H9 (cell line): ENCODE data around the gene CCNJL. TPM values are rescaled to one million over a fixed set of nuclear protein-coding genes. Genes with fewer than 3 reads are reported as not detected.
A peak's percentile ranks its signal among the peaks of the same experiment; 100 is the strongest.

ENCODE experiments used
- DNase-seq: peaks from one replicate; pipeline ENCODE4 v3.0.0-alpha.2; 2017
- H2AFZ ChIP-seq: one replicate; pipeline ENCODE4 v1.6.1; 2013; ENCODE audit warnings: mild to moderate bottlenecking, low read length, control low read depth, moderate library complexity
- H2AK5ac ChIP-seq: 2 replicates; pipeline ENCODE4 v1.6.1; 2013; ENCODE audit warnings: low read length, control low read depth, mixed read lengths; ENCODE audit not compliant: insufficient read length
- H2BK120ac ChIP-seq: one replicate; pipeline ENCODE4 v1.6.1; 2013; ENCODE audit warnings: low read depth, mild to moderate bottlenecking, low read length, control low read depth, inconsistent platforms; ENCODE audit not compliant: poor library complexity, severe bottlenecking
- H2BK12ac ChIP-seq: 2 replicates; pipeline ENCODE4 v1.6.1; 2013; ENCODE audit warnings: low read length, control low read depth, mixed read lengths, low read depth; ENCODE audit not compliant: insufficient read length
- H2BK15ac ChIP-seq: 2 replicates; pipeline ENCODE4 v1.6.1; 2013; ENCODE audit warnings: low read depth, low read length, control low read depth
- H2BK20ac ChIP-seq: one replicate; pipeline ENCODE4 v1.6.1; 2013; ENCODE audit warnings: low read depth, mild to moderate bottlenecking, low read length, control low read depth, inconsistent platforms; ENCODE audit not compliant: poor library complexity, severe bottlenecking
- H2BK5ac ChIP-seq: 2 replicates; pipeline ENCODE4 v1.6.1; 2013; ENCODE audit warnings: low read length, control low read depth, mixed read lengths; ENCODE audit not compliant: insufficient read length
- H3K14ac ChIP-seq: 2 replicates; pipeline ENCODE4 v1.6.1; 2013; ENCODE audit warnings: low read length, control low read depth; ENCODE audit not compliant: insufficient read depth
- H3K18ac ChIP-seq: 2 replicates; pipeline ENCODE4 v1.6.1; 2013; ENCODE audit warnings: low read depth, mild to moderate bottlenecking, mixed read lengths, low read length, control low read depth; ENCODE audit not compliant: insufficient read length
- H3K23ac ChIP-seq: 2 replicates; pipeline ENCODE4 v1.6.1; 2013; ENCODE audit warnings: low read length, control low read depth, mixed read lengths, low read depth; ENCODE audit not compliant: insufficient read length
- H3K23me2 ChIP-seq: 2 replicates; pipeline ENCODE4 v1.6.1; 2013; ENCODE audit warnings: low read depth, mild to moderate bottlenecking, mixed read lengths, low read length, control low read depth; ENCODE audit not compliant: insufficient read length, poor library complexity, severe bottlenecking
- H3K27ac ChIP-seq: 2 replicates; pipeline ENCODE4 v1.5.1; 2013; ENCODE audit warnings: low read length, control low read depth, mixed read lengths, low read depth; ENCODE audit not compliant: insufficient read length
- H3K27me3 ChIP-seq: 2 replicates; pipeline ENCODE4 v1.6.1; 2013; ENCODE audit warnings: low read length, control low read depth, inconsistent platforms; ENCODE audit not compliant: insufficient read depth
- H3K4ac ChIP-seq: 2 replicates; pipeline ENCODE4 v1.6.1; 2013; ENCODE audit warnings: low read depth, mild to moderate bottlenecking, control low read depth, inconsistent platforms, low read length, moderate library complexity
- H3K4me1 ChIP-seq: 2 replicates; pipeline ENCODE4 v1.6.1; 2013; ENCODE audit warnings: low read length, control low read depth, inconsistent platforms; ENCODE audit not compliant: insufficient read depth
- H3K4me2 ChIP-seq: 2 replicates; pipeline ENCODE4 v1.6.1; 2013; ENCODE audit warnings: low read length, control low read depth, mixed read lengths; ENCODE audit not compliant: insufficient read length, insufficient read depth
- H3K56ac ChIP-seq: 2 replicates; pipeline ENCODE4 v1.6.1; 2013; ENCODE audit warnings: low read depth, mild to moderate bottlenecking, mixed read lengths, low read length, control low read depth; ENCODE audit not compliant: insufficient read length
- H3K79me1 ChIP-seq: 2 replicates; pipeline ENCODE4 v1.6.1; 2013; ENCODE audit warnings: low read depth, mild to moderate bottlenecking, moderate library complexity, low read length, control low read depth, inconsistent platforms; ENCODE audit not compliant: insufficient read depth, poor library complexity, severe bottlenecking
- H3K79me2 ChIP-seq: 2 replicates; pipeline ENCODE4 v1.6.1; 2013; ENCODE audit warnings: low read length, control low read depth, inconsistent platforms; ENCODE audit not compliant: insufficient read depth
- H3K9ac ChIP-seq: 2 replicates; pipeline ENCODE4 v1.6.1; 2013; ENCODE audit warnings: low read length, control low read depth, mixed read lengths; ENCODE audit not compliant: insufficient read length; ENCODE audit errors: extremely low read depth
- H3K9me3 ChIP-seq: one replicate; pipeline ENCODE4 v1.6.1; 2013; ENCODE audit warnings: low read depth, low read length, inconsistent platforms; ENCODE audit not compliant: control insufficient read depth
- H3T11ph ChIP-seq: one replicate; pipeline ENCODE4 v1.6.1; 2013; ENCODE audit warnings: mild to moderate bottlenecking, low read length, control low read depth, inconsistent platforms
- H4K20me1 ChIP-seq: one replicate; pipeline ENCODE4 v1.6.1; 2013; ENCODE audit not compliant: control insufficient read depth, insufficient read length, insufficient read depth
- H4K5ac ChIP-seq: 2 replicates; pipeline ENCODE4 v1.6.1; 2013; ENCODE audit warnings: low read depth, mild to moderate bottlenecking, mixed read lengths, low read length, control low read depth; ENCODE audit not compliant: insufficient read length
- H4K8ac ChIP-seq: replicated peaks from 2 replicates; pipeline ENCODE4 v1.6.1; 2013; ENCODE audit warnings: low read length, control low read depth, mixed read lengths, low read depth; ENCODE audit not compliant: insufficient read length
- H4K91ac ChIP-seq: 2 replicates; pipeline ENCODE4 v1.6.1; 2013; ENCODE audit warnings: low read depth, mild to moderate bottlenecking, moderate library complexity, mixed read lengths, low read length, control low read depth; ENCODE audit not compliant: insufficient read length
- H3K27ac Mint-ChIP-seq, 3 experiments: 2 replicates in 2 of 3; 3 replicates in 1 of 3; pipeline ENCODE4 v1.8.0; 2020 to 2021; ENCODE audit warnings: mixed read lengths in 3 of 3, mild to moderate bottlenecking in 1 of 3, moderate library complexity in 1 of 3
- H3K27me3 Mint-ChIP-seq: 2 replicates; pipeline ENCODE4 v1.8.0; 2021; ENCODE audit warnings: low read depth, mild to moderate bottlenecking, moderate library complexity, mixed read lengths
- H3K36me3 Mint-ChIP-seq, 3 experiments: 2 replicates in 2 of 3; 3 replicates in 1 of 3; pipeline ENCODE4 v1.8.0; 2020 to 2021; ENCODE audit warnings: low read depth in 3 of 3, mixed read lengths in 3 of 3; ENCODE audit not compliant: insufficient read depth in 1 of 3
- H3K4me1 Mint-ChIP-seq, 2 experiments: 2 replicates each; pipeline ENCODE4 v1.8.0; 2020; ENCODE audit warnings: mixed read lengths in 2 of 2
- H3K4me3 Mint-ChIP-seq, 2 experiments: 2 replicates in 1 of 2; 3 replicates in 1 of 2; pipeline ENCODE4 v1.8.0; 2020 to 2021; ENCODE audit warnings: mild to moderate bottlenecking in 2 of 2, mixed read lengths in 2 of 2, moderate library complexity in 1 of 2
- H3K9me3 Mint-ChIP-seq, 2 experiments: 2 replicates in 1 of 2; 3 replicates in 1 of 2; pipeline ENCODE4 v1.8.0; 2020; ENCODE audit warnings: mild to moderate bottlenecking in 2 of 2, mixed read lengths in 2 of 2, moderate library complexity in 1 of 2
- CTCF ChIP-seq: fragments of 200-600 bp; sonication (generic); conservative IDR thresholded peaks from 3 replicates; pipeline ENCODE4 v1.8.0; 2021; ENCODE audit warnings: antibody characterized with exemption, mild to moderate bottlenecking
- WGBS: extraction: QIAGEN DNeasy Blood & Tissue Kit; methylation state at CpG from one replicate; pipeline ENCODE4 v1.1.7; 2013; ENCODE audit warnings: missing lambda C conversion rate, low lambda C conversion rate, mixed read lengths; ENCODE audit not compliant: insufficient read length; ENCODE audit errors: extremely low coverage; 5-methylcytosine and 5-hydroxymethylcytosine counted together
- total RNA-seq: library from RNA; stranded (reverse); gene quantifications from 2 replicates; pipeline ENCODE4 v1.2.1, GENCODE V29; 2021

The CCNJL gene
- total RNA-seq, 1 experiment from 2014 or later, result 26.9 TPM

DNA sequence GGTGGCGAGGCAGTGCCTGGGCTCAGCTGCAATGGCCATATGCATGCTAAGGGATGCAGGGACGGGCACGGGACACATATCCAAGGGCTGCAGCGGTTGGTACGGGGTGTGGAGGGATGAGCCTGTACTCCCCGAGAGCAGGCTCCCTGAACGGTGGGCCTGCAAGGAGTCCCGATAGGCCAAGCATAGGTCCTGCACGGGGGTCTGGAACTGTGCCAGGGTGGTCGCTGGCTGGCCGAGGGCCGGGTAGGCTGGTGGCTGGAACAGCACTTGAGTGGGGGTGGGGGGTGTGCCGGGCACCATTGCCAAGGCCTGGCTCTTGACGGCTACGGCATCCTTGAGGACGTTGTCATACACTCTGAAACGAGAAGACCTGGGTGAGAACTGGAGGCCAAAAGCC is 58.9 kb downstream of the CCNJL start:
- DNase-seq, result no peak
- no peak overlapping the region for H2AFZ ChIP-seq
- no peak overlapping the region for H3T11ph ChIP-seq
- no peak overlapping the region for H4K91ac ChIP-seq
- no peak overlapping the region for H2BK5ac ChIP-seq
- H3K4me1 ChIP-seq, result no peaks in the 10 kb centered on the region
- H3K4ac ChIP-seq, result no peak overlapping the region
- Mint-ChIP-seq H3K27ac (peak overlapping the region in 1 of 3 experiments; percentile 71; a peak in 1 of 7 replicates), H3K27me3 (no peaks in the 10 kb centered on the region; the same call in 1 of the 2 replicates), H3K36me3 (peaks cover 34 to 71% (median 54%) of the 10 kb centered on the region in 3 experiments; a peak in 6 of 7 replicates), H3K4me3 (no peak overlapping the region), H3K4me1 (peaks cover 6 to 8% of the 10 kb centered on the region in 2 experiments), H3K9me3 (no peaks in the 10 kb centered on the region)
- H3K27me3 ChIP-seq, result no peaks in the 10 kb centered on the region
- H2AK5ac ChIP-seq, result no peak overlapping the region
- no peak overlapping the region for H3K23ac ChIP-seq
- no peak overlapping the region for H3K56ac ChIP-seq
- no peak overlapping the region for H3K14ac ChIP-seq
- no peak overlapping the region for H2BK15ac ChIP-seq
- H3K79me2 ChIP-seq, result no peaks in the 10 kb centered on the region
- no peak overlapping the region for H4K5ac ChIP-seq
- no peak overlapping the region for H3K27ac ChIP-seq
- H3K23me2 ChIP-seq, result no peaks in the 10 kb centered on the region
- H4K20me1 ChIP-seq, result no peaks in the 10 kb centered on the region
- H3K18ac ChIP-seq, result no peak overlapping the region
- no peaks in the 10 kb centered on the region for H3K79me1 ChIP-seq
- TF ChIP-seq CTCF, result no peak
- H3K9ac ChIP-seq, result no peak overlapping the region
- H2BK120ac ChIP-seq, result no peak overlapping the region
- no peaks in the 10 kb centered on the region for H3K9me3 ChIP-seq
- no CpG with 5 or more reads among the region's 17 CpGs for WGBS
- no peak overlapping the region for H2BK20ac ChIP-seq
- no peak overlapping the region for H2BK12ac ChIP-seq
- no peak overlapping the region for H3K4me2 ChIP-seq
- H4K8ac ChIP-seq, result no peak overlapping the region
